ENCODE results near the gene TCF4. TPM values are rescaled to one million over a fixed set of nuclear protein-coding genes. Genes with fewer than 3 reads are reported as not detected.

The TCF4 gene
- total RNA-seq, 1 experiment from 2014 or later = 12.5 TPM

GRCh38 chr18:55186588-55186987 lies 401.4 kb downstream of the TCF4 start:
- ATAC-seq (no peak), DNase-seq (no peak)
- H3K4me2 ChIP-seq (ENCODE audit: low read length) = no peak overlapping the region
- H3K9ac ChIP-seq (ENCODE audit: low read length) = no peak overlapping the region
- H3K79me2 ChIP-seq (ENCODE audit: low read length) = no peaks in the 10 kb centered on the region
- no peaks in the 10 kb centered on the region for H3K36me3 ChIP-seq (ENCODE audit: low read depth, low read length)
- BruUV-seq (replicated peaks) = no TSS peak
- ChIA-PET CTCF (no interaction called here), POLR2A (ENCODE audit: unreplicated experiment) (interaction anchor here (0.7 kb wide), 1 partner anchor 927 kb away, joined by 3 read pairs; no protein-coding TSS in a partner anchor)
- H3K27ac ChIP-seq (ENCODE audit: low read length) = no peak overlapping the region
- no peak overlapping the region for H3K4me3 ChIP-seq (ENCODE audit: low read length)
- H3K9me2 ChIP-seq (replicated peaks; ENCODE audit: low read length) = no peaks in the 10 kb centered on the region
- no peak overlapping the region for H2AFZ ChIP-seq (ENCODE audit: low read length)
- H3K27me3 ChIP-seq (ENCODE audit: low read length) = peaks cover 8% of the 10 kb centered on the region; the same call in 1 of the 2 replicates
- no peaks in the 10 kb centered on the region for H4K20me1 ChIP-seq (ENCODE audit: low read length)
- no peak for TF ChIP-seq EZH2phosphoT487 (IDR thresholded peaks at IDR 0.05; ENCODE audit: borderline replicate concordance, low read length)
- no peak for TF ChIP-seq CTCF (conservative IDR thresholded peaks at IDR 0.05; ENCODE audit: low read depth, low read length)
- TF ChIP-seq EZH2 (IDR thresholded peaks at IDR 0.05; ENCODE audit: low read length, unreplicated experiment) = no peak
- H3K9me3 ChIP-seq (ENCODE audit: low read length) = no peaks in the 10 kb centered on the region
- intact Hi-C loops (cut with micrococcal nuclease) = no loop called here
- H3K4me1 ChIP-seq (ENCODE audit: insufficient read depth, low read length) = no peaks in the 10 kb centered on the region
- H3F3A ChIP-seq (ENCODE audit: low read length, unreplicated experiment) = no peaks in the 10 kb centered on the region

- H3K9me2 ChIP-seq (replicated peaks; ENCODE audit: low read length) = no peaks in the 10 kb centered on the region
- H3K27me3 ChIP-seq (ENCODE audit: low read length) = peaks cover 8% of the 10 kb centered on the region; the same call in 1 of the 2 replicates
- BruUV-seq (replicated peaks) = no TSS peak
- POLR2A ChIA-PET (ENCODE audit: unreplicated experiment) = interaction anchor here (0.5 kb wide), 1 partner anchor 578 kb away, joined by 3 read pairs; no protein-coding TSS in a partner anchor
- no peaks in the 10 kb centered on the region for H3K9me3 ChIP-seq (ENCODE audit: low read length)
- H3K4me2 ChIP-seq (ENCODE audit: low read length) = no peak overlapping the region
- DNase-seq = peak; percentile 15
- CTCF ChIA-PET = no interaction called here
- H3K27ac ChIP-seq (ENCODE audit: low read length) = no peak overlapping the region
- H3K4me1 ChIP-seq (ENCODE audit: insufficient read depth, low read length) = no peaks in the 10 kb centered on the region
- H3K36me3 ChIP-seq (ENCODE audit: low read depth, low read length) = no peaks in the 10 kb centered on the region
- ATAC-seq = peak; percentile 58
- no peak overlapping the region for H2AFZ ChIP-seq (ENCODE audit: low read length)
- intact Hi-C loops (cut with micrococcal nuclease) = no loop called here
- no peaks in the 10 kb centered on the region for H3K79me2 ChIP-seq (ENCODE audit: low read length)
- H3K9ac ChIP-seq (ENCODE audit: low read length) = no peak overlapping the region
- H4K20me1 ChIP-seq (ENCODE audit: low read length) = no peaks in the 10 kb centered on the region
- H3F3A ChIP-seq (ENCODE audit: low read length, unreplicated experiment) = no peaks in the 10 kb centered on the region
- H3K4me3 ChIP-seq (ENCODE audit: low read length) = no peak overlapping the region
- TF ChIP-seq EZH2 (IDR thresholded peaks at IDR 0.05; ENCODE audit: low read length, unreplicated experiment) (no peak), CTCF (conservative IDR thresholded peaks at IDR 0.05; ENCODE audit: low read depth, low read length) (no peak), EZH2phosphoT487 (IDR thresholded peaks at IDR 0.05; ENCODE audit: borderline replicate concordance, low read length) (no peak)
Observed at GRCh38 chr18:55185391-55185790, 402.6 kb downstream of the TCF4 start.

- Histone ChIP-seq H3K27me3 (ENCODE audit: low read length) (no peaks in the 10 kb centered on the region), H3K4me2 (ENCODE audit: low read length) (no peak overlapping the region), H3K36me3 (ENCODE audit: low read depth, low read length) (no peaks in the 10 kb centered on the region), H3K4me3 (ENCODE audit: low read length) (no peak overlapping the region), H3K4me1 (ENCODE audit: insufficient read depth, low read length) (no peaks in the 10 kb centered on the region), H3F3A (ENCODE audit: low read length, unreplicated experiment) (no peaks in the 10 kb centered on the region), H3K9ac (ENCODE audit: low read length) (no peak overlapping the region), H4K20me1 (ENCODE audit: low read length) (no peaks in the 10 kb centered on the region), H3K9me2 (replicated peaks; ENCODE audit: low read length) (no peaks in the 10 kb centered on the region), H3K27ac (ENCODE audit: low read length) (no peak overlapping the region), H2AFZ (ENCODE audit: low read length) (no peak overlapping the region), H3K79me2 (ENCODE audit: low read length) (no peaks in the 10 kb centered on the region), H3K9me3 (ENCODE audit: low read length) (no peaks in the 10 kb centered on the region)
- no peak for TF ChIP-seq EZH2 (IDR thresholded peaks at IDR 0.05; ENCODE audit: low read length, unreplicated experiment)
- no peak for TF ChIP-seq CTCF (conservative IDR thresholded peaks at IDR 0.05; ENCODE audit: low read depth, low read length)
- intact Hi-C loops (cut with micrococcal nuclease) = no loop called here
- no TSS peak for BruUV-seq (replicated peaks)
- DNase-seq = no peak
- ATAC-seq = no peak
- CTCF ChIA-PET = no interaction called here
- POLR2A ChIA-PET (ENCODE audit: unreplicated experiment) = no interaction called here
Observed at GRCh38 chr18:55179835-55180234, 408.2 kb downstream of the TCF4 start.
